GM23248 (cell line): ENCODE data around the gene ARL6IP1. TPM values are rescaled to one million over a fixed set of nuclear protein-coding genes. Genes with fewer than 3 reads are reported as not detected.

Experiments
- DNase-seq: peaks from one replicate; pipeline ENCODE4 v3.0.0-alpha.2; 2015
- H2AFZ ChIP-seq: fragments of 200-600 bp; sonication (generic); 2 replicates; pipeline ENCODE4 v1.6.1; 2016; ENCODE audit warnings: antibody characterized with exemption
- H3F3A ChIP-seq: fragments of 200-600 bp; sonication (generic); 2 replicates; pipeline ENCODE4 v1.6.1; 2016; ENCODE audit warnings: mild to moderate bottlenecking, antibody characterized with exemption, mixed run types; ENCODE audit not compliant: insufficient read depth
- H3K27ac ChIP-seq: fragments of 200-600 bp; sonication (generic); 2 replicates; pipeline ENCODE4 v1.5.1; 2016; ENCODE audit warnings: mild to moderate bottlenecking
- H3K27me3 ChIP-seq: fragments of 200-600 bp; sonication (generic); replicated peaks from 2 replicates; pipeline ENCODE4 v1.6.1; 2016; ENCODE audit warnings: mild to moderate bottlenecking; ENCODE audit not compliant: insufficient read depth
- H3K36me3 ChIP-seq: fragments of 200-600 bp; sonication (generic); 2 replicates; pipeline ENCODE4 v1.6.1; 2016; ENCODE audit warnings: low read depth, mild to moderate bottlenecking
- H3K4me1 ChIP-seq: fragments of 200-600 bp; sonication (generic); 2 replicates; pipeline ENCODE4 v1.6.1; 2016; ENCODE audit warnings: mild to moderate bottlenecking; ENCODE audit not compliant: insufficient read depth
- H3K4me2 ChIP-seq: fragments of 200-600 bp; sonication (generic); one replicate; pipeline ENCODE4 v1.6.1; 2016; ENCODE audit warnings: mild to moderate bottlenecking; ENCODE audit not compliant: unreplicated experiment
- H3K4me3 ChIP-seq: fragments of 200-600 bp; sonication (generic); 2 replicates; pipeline ENCODE4 v1.5.1; 2016; ENCODE audit warnings: mild to moderate bottlenecking
- H3K79me2 ChIP-seq: fragments of 200-600 bp; sonication (generic); 2 replicates; pipeline ENCODE4 v1.6.1; 2016; ENCODE audit warnings: mild to moderate bottlenecking; ENCODE audit not compliant: insufficient read depth
- H3K9ac ChIP-seq: fragments of 200-600 bp; sonication (generic); 2 replicates; pipeline ENCODE4 v1.6.1; 2016; ENCODE audit warnings: mild to moderate bottlenecking
- H3K9me2 ChIP-seq: fragments of 200-600 bp; sonication (generic); 2 replicates; pipeline ENCODE4 v1.6.1; 2016; ENCODE audit warnings: mixed run types, mild to moderate bottlenecking, moderate library complexity; ENCODE audit not compliant: insufficient read depth
- H3K9me3 ChIP-seq: fragments of 200-600 bp; sonication (generic); one replicate; pipeline ENCODE4 v1.6.1; 2017; ENCODE audit warnings: low read depth
- H4K20me1 ChIP-seq: fragments of 200-600 bp; sonication (generic); 2 replicates; pipeline ENCODE4 v1.6.0; 2016; ENCODE audit not compliant: insufficient read depth
- EZH2 ChIP-seq: fragments of 200-600 bp; sonication (generic); IDR thresholded peaks from 2 replicates; pipeline ENCODE4 v1.6.1; 2018; ENCODE audit warnings: antibody characterized with exemption, mild to moderate bottlenecking; ENCODE audit not compliant: insufficient read depth, poor library complexity, severe bottlenecking
- EZH2phosphoT487 ChIP-seq: fragments of 200-600 bp; sonication (generic); IDR thresholded peaks from 2 replicates; pipeline ENCODE4 v1.6.1; 2018; ENCODE audit warnings: antibody characterized with exemption, moderate library complexity, mild to moderate bottlenecking, low read depth; ENCODE audit not compliant: insufficient read depth
- WGBS, 2 experiments: methylation state at CpG; one replicate each; pipeline ENCODE4 v1.1.6; 2015 to 2017; ENCODE audit warnings: low lambda C conversion rate in 2 of 2, low coverage in 1 of 2; ENCODE audit errors: missing lambda C conversion rate in 2 of 2; 5-methylcytosine and 5-hydroxymethylcytosine counted together
- in situ Hi-C: fragments of 300-500 bp; cut with MboI; formaldehyde crosslinking; loops from 2 replicates; pipeline ENCODE4 v1.15.0; 2020
- polyA plus RNA-seq: library from polyadenylated mRNA; unstranded; fragments of >200 nt; fragmentation: Nextera tagmentation; extraction: Ambion mirVana; gene quantifications from 2 replicates; pipeline ENCODE4 v1.2.1, GENCODE V29; 2016
- total RNA-seq: library from RNA; depleted of rRNA; stranded (reverse); fragments of >200 nt; shearing (Covaris generic); gene quantifications from 2 replicates; pipeline ENCODE4 v1.2.3, GENCODE V29; 2014; rRNA removed

The ARL6IP1 gene
- 184 and 201 TPM in 2 replicates for total RNA-seq
- 131 and 135 TPM in 2 replicates for polyA plus RNA-seq

- Histone ChIP-seq H3K4me1 (peaks cover 38% of the 10 kb centered on the region), H3K4me2 (peak within 1 kb of the TSS; percentile 97), H3K9me2 (no peaks in the 10 kb centered on the region), H3K36me3 (peaks cover 21% of the 10 kb centered on the region; the same call in 1 of the 2 replicates), H3K79me2 (peaks cover 64% of the 10 kb centered on the region), H4K20me1 (no peaks in the 10 kb centered on the region), H3K9me3 (no peaks in the 10 kb centered on the region), H3K9ac (peak within 1 kb of the TSS; percentile 95), H3F3A (peaks cover 38% of the 10 kb centered on the region), H3K4me3 (peak within 1 kb of the TSS; percentile 89), H2AFZ (peak within 1 kb of the TSS; percentile 89), H3K27me3 (no peaks in the 10 kb centered on the region), H3K27ac (peak within 1 kb of the TSS; percentile 90)
- in situ Hi-C loops = loop anchor here (25.0 kb wide), 1 partner anchor 736 kb away; no protein-coding TSS in a partner anchor
- WGBS, 2 experiments = 1 to 2% methylated on average over 67 to 74 of the region's 77 CpGs
- TF ChIP-seq EZH2phosphoT487 (no peak), EZH2 (no peak)
- DNase-seq = peak; percentile 100
Observed at GRCh38 chr16:18801145-18801972, at the start of gene ARL6IP1. Gene ARL6IP1 (minus strand): TSS chr16:18801549. CDS start chr16:18801466, 83 bp downstream.

- Histone ChIP-seq H2AFZ (no peak overlapping the region), H3K4me1 (no peaks in the 10 kb centered on the region), H3K9ac (no peak overlapping the region), H3K36me3 (peaks cover 79% of the 10 kb centered on the region), H3K4me2 (no peak overlapping the region), H3K9me2 (no peaks in the 10 kb centered on the region), H3K9me3 (no peaks in the 10 kb centered on the region), H3K27me3 (no peaks in the 10 kb centered on the region), H3F3A (no peaks in the 10 kb centered on the region), H4K20me1 (no peaks in the 10 kb centered on the region), H3K79me2 (peaks cover 43% of the 10 kb centered on the region), H3K27ac (no peak overlapping the region), H3K4me3 (no peak overlapping the region)
- WGBS, 2 experiments = 100% methylated on average over 1 of the region's 1 CpG
- DNase-seq = no peak
- in situ Hi-C loops = no loop called here
- TF ChIP-seq EZH2 = no peak
- TF ChIP-seq EZH2phosphoT487 = no peak
Observed at GRCh38 chr16:18846416-18846815, 45.1 kb upstream of the ARL6IP1 start.

- H3F3A ChIP-seq = no peaks in the 10 kb centered on the region
- H3K4me2 ChIP-seq = no peak overlapping the region
- peaks cover 55% of the 10 kb centered on the region for H3K79me2 ChIP-seq
- no peaks in the 10 kb centered on the region for H3K27me3 ChIP-seq
- no peak for TF ChIP-seq EZH2phosphoT487
- no peak for TF ChIP-seq EZH2
- 84 to 87% methylated on average over 4 to 6 of the region's 6 CpGs for WGBS, 2 experiments
- DNase-seq = no peak
- in situ Hi-C loops = no loop called here
- H3K27ac ChIP-seq = no peak overlapping the region
- H3K36me3 ChIP-seq = peaks cover 70% of the 10 kb centered on the region
- no peak overlapping the region for H2AFZ ChIP-seq
- H3K9me2 ChIP-seq = no peaks in the 10 kb centered on the region
- no peaks in the 10 kb centered on the region for H3K4me1 ChIP-seq
- no peak overlapping the region for H3K4me3 ChIP-seq
- H3K9me3 ChIP-seq = no peaks in the 10 kb centered on the region
- no peak overlapping the region for H3K9ac ChIP-seq
- H4K20me1 ChIP-seq = no peaks in the 10 kb centered on the region
Observed at GRCh38 chr16:18842565-18842964, 41.2 kb upstream of the ARL6IP1 start.

GRCh38 chr16:18841833-18842525, 40.6 kb upstream of the ARL6IP1 start:
- Histone ChIP-seq H2AFZ (no peak overlapping the region), H3K36me3 (peaks cover 70% of the 10 kb centered on the region), H3K27ac (no peak overlapping the region), H4K20me1 (no peaks in the 10 kb centered on the region), H3K79me2 (peaks cover 52% of the 10 kb centered on the region), H3K4me2 (no peak overlapping the region), H3K9me3 (no peaks in the 10 kb centered on the region), H3K4me1 (no peaks in the 10 kb centered on the region), H3K9ac (no peak overlapping the region), H3K9me2 (no peaks in the 10 kb centered on the region), H3K27me3 (no peaks in the 10 kb centered on the region), H3F3A (no peaks in the 10 kb centered on the region), H3K4me3 (no peak overlapping the region)
- DNase-seq = no peak
- 76 to 80% methylated on average over 7 of the region's 7 CpGs for WGBS, 2 experiments
- in situ Hi-C loops = no loop called here
- TF ChIP-seq EZH2 = no peak
- TF ChIP-seq EZH2phosphoT487 = no peak
